ENCODE results near the gene PIP5KL1. TPM values are rescaled to one million over a fixed set of nuclear protein-coding genes. Genes with fewer than 3 reads are reported as not detected.

PIP5KL1 gene
- polyA plus RNA-seq, 1 donor (not counting 4 experiments of a cell fraction or from before 2014, with no cell fraction given), result 4.4 TPM

GRCh38 chr9:127945942-127946341 is 15.4 kb upstream of the PIP5KL1 start:
- DNase-seq (ENCODE audit: low read depth, low spot score) (no peak), FAIRE-seq (no peak)
- Histone ChIP-seq H3K4me3 (ENCODE audit: control insufficient read depth in 2 of 3, extremely low read depth in 1 of 3, insufficient read depth in 2 of 3, low read depth in 1 of 3, low read length in 3 of 3) (no peak overlapping the region), H3K27ac (ENCODE audit: control insufficient read depth, insufficient read depth, low read length) (no peak overlapping the region), H4K20me1 (ENCODE audit: control insufficient read depth, extremely low read depth, insufficient read depth, low read length) (peaks cover 9% of the 10 kb centered on the region), H3K4me1 (ENCODE audit: control insufficient read depth, extremely low read depth, insufficient read depth, low read length) (no peaks in the 10 kb centered on the region), H3K36me3 (ENCODE audit: control insufficient read depth in 2 of 2, extremely low read depth in 1 of 2, insufficient read depth in 2 of 2, low read length in 2 of 2) (peaks cover 5 to 8% of the 10 kb centered on the region in 2 experiments), H3K4me2 (ENCODE audit: control insufficient read depth, extremely low read depth, insufficient read depth, low read depth, low read length) (no peak overlapping the region), H3K79me2 (ENCODE audit: control insufficient read depth, insufficient read depth, low read length) (no peaks in the 10 kb centered on the region), H3K9ac (ENCODE audit: control insufficient read depth, extremely low read depth, insufficient read depth, low read length) (no peak overlapping the region), H2AFZ (ENCODE audit: control insufficient read depth, low read length) (no peak overlapping the region), H3K9me1 (ENCODE audit: control insufficient read depth, extremely low read depth, insufficient read depth, low read length) (no peaks in the 10 kb centered on the region), H3K27me3 (ENCODE audit: control insufficient read depth, extremely low read depth, insufficient read depth, low read length) (no peaks in the 10 kb centered on the region), H3K9me3 (ENCODE audit: control insufficient read depth, low read depth, low read length) (no peaks in the 10 kb centered on the region)
- dilution Hi-C loops (cut with MboI; ENCODE audit: extremely low pct_ligation_motif_present, low sequenced_read_pairs), result loop anchor here (25.0 kb wide), 1 partner anchor 116 kb away; the partner anchor contains the start of genes NAIF1 and SLC25A25
- TF ChIP-seq CTCF (optimal IDR thresholded peaks at IDR 0.05 in 1 of 3, IDR thresholded peaks at IDR 0.05 in 1 of 3, conservative IDR thresholded peaks at IDR 0.05 in 1 of 3; ENCODE audit: extremely low read depth in 1 of 3, insufficient read depth in 2 of 3, low read length in 3 of 3) (no peak), EZH2 (IDR thresholded peaks at IDR 0.05; ENCODE audit: low read length) (no peak)

GRCh38 chr9:127945338-127945737 is 14.8 kb upstream of the PIP5KL1 start:
- DNase-seq (ENCODE audit: low read depth, low spot score), result no peak
- H4K20me1 ChIP-seq (ENCODE audit: control insufficient read depth, extremely low read depth, insufficient read depth, low read length), result peaks cover 9% of the 10 kb centered on the region
- no peaks in the 10 kb centered on the region for H3K79me2 ChIP-seq (ENCODE audit: control insufficient read depth, insufficient read depth, low read length)
- no peak for TF ChIP-seq EZH2 (IDR thresholded peaks at IDR 0.05; ENCODE audit: low read length)
- TF ChIP-seq CTCF (optimal IDR thresholded peaks at IDR 0.05 in 1 of 3, IDR thresholded peaks at IDR 0.05 in 1 of 3, conservative IDR thresholded peaks at IDR 0.05 in 1 of 3; ENCODE audit: extremely low read depth in 1 of 3, insufficient read depth in 2 of 3, low read length in 3 of 3), result no peak
- no peaks in the 10 kb centered on the region for H3K27me3 ChIP-seq (ENCODE audit: control insufficient read depth, extremely low read depth, insufficient read depth, low read length)
- H3K9me3 ChIP-seq (ENCODE audit: control insufficient read depth, low read depth, low read length), result no peaks in the 10 kb centered on the region
- peaks cover 5 to 8% of the 10 kb centered on the region in 2 experiments for H3K36me3 ChIP-seq (ENCODE audit: control insufficient read depth in 2 of 2, extremely low read depth in 1 of 2, insufficient read depth in 2 of 2, low read length in 2 of 2)
- no peak overlapping the region for H3K4me2 ChIP-seq (ENCODE audit: control insufficient read depth, extremely low read depth, insufficient read depth, low read depth, low read length)
- FAIRE-seq, result no peak
- no peak overlapping the region for H2AFZ ChIP-seq (ENCODE audit: control insufficient read depth, low read length)
- H3K9ac ChIP-seq (ENCODE audit: control insufficient read depth, extremely low read depth, insufficient read depth, low read length), result no peak overlapping the region
- dilution Hi-C loops (cut with MboI; ENCODE audit: extremely low pct_ligation_motif_present, low sequenced_read_pairs), result loop anchor here (25.0 kb wide), 1 partner anchor 117 kb away; the partner anchor contains the start of genes NAIF1 and SLC25A25
- no peaks in the 10 kb centered on the region for H3K4me1 ChIP-seq (ENCODE audit: control insufficient read depth, extremely low read depth, insufficient read depth, low read length)
- no peak overlapping the region for H3K27ac ChIP-seq (ENCODE audit: control insufficient read depth, insufficient read depth, low read length)
- H3K4me3 ChIP-seq (ENCODE audit: control insufficient read depth in 2 of 3, extremely low read depth in 1 of 3, insufficient read depth in 2 of 3, low read depth in 1 of 3, low read length in 3 of 3), result no peak overlapping the region
- H3K9me1 ChIP-seq (ENCODE audit: control insufficient read depth, extremely low read depth, insufficient read depth, low read length), result no peaks in the 10 kb centered on the region

All from keratinocyte (primary cell).